Superior temporal gyrus (tissue), 1 donor: ENCODE results near the gene RAD23B.

Experiments
- DNase-seq: peaks from one replicate; pipeline ENCODE4 v3.0.0-alpha.2; 2016; ENCODE audit errors: extremely low spot score

Gene RAD23B

GRCh38 chr9:107334103-107334776 lies 51.2 kb downstream of the RAD23B start:
- no peak for DNase-seq

GRCh38 chr9:107335331-107335730 lies 52.3 kb downstream of the RAD23B start:
- no peak for DNase-seq

DNA sequence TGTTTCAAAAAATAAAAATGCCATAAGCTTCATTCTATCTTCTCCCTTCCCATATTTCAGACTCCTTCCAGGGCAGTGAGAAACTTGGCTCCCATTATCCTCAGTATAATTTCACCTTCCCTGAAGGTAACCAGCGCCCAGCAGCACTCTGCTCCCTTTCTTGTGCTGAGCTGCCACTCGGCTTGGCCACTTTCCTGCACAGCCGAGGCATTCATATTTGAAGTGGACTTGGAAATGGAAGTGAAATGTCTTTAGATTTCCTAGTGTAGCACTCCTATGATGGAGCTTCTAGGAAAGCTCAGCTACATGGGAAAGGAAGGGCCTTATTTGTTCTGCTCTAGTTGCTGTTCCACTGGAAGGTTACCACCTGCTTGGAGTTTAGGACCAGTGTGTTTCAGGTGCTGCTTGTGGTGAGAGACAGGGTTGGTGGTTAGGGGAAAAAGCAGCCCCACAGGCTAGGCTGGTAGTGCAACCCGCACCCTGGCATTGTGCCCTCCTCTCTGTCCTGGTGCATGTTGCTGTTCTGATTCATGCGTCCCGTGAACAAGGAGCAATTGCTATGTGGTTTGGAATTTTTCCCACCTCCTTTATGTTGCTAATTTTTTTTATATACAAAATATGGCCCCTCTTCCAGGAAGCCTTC lies 53.8 kb downstream of the RAD23B start:
- no peak for DNase-seq

GRCh38 chr9:107337676-107338590 lies 54.9 kb downstream of the RAD23B start:
- DNase-seq: peak; percentile 38

- DNase-seq: no peak
Observed at GRCh38 chr9:107338911-107339659, 56.0 kb downstream of the RAD23B start.

DNA sequence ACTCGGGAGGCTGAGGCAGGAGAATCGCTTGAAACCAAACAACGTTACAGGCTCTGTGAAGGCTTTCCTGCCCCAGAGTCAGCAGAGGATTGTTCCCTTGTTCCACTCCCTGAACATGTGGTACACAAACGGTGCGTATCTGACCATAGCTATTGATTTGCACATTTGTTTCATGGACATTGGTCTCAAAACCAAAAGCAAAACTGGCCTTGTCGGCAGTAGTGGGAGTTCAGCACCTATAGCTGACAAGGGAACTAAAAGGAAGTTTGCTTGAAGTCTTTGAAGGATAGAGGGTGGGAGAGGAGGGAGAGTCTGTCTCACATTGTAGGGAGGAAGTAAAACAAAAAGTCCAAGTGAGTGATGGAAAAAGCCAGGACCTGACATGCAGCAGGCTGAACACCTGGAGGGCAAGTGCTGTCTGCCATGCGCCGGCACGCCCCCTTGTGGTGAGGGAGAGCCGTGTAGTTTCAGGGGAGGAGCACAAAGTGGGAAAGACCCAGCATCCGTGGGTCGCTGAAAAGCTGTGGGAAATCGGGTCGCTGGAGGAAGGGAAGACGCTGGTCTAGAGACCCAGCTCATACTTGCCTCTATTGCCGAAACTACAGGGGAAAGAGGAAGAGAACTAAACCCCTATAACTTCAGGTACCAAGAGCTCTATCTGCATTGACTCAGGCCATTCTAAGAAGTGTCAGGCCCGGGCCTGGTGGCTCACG lies 58.0 kb downstream of the RAD23B start:
- peak; percentile 67 for DNase-seq

DNA sequence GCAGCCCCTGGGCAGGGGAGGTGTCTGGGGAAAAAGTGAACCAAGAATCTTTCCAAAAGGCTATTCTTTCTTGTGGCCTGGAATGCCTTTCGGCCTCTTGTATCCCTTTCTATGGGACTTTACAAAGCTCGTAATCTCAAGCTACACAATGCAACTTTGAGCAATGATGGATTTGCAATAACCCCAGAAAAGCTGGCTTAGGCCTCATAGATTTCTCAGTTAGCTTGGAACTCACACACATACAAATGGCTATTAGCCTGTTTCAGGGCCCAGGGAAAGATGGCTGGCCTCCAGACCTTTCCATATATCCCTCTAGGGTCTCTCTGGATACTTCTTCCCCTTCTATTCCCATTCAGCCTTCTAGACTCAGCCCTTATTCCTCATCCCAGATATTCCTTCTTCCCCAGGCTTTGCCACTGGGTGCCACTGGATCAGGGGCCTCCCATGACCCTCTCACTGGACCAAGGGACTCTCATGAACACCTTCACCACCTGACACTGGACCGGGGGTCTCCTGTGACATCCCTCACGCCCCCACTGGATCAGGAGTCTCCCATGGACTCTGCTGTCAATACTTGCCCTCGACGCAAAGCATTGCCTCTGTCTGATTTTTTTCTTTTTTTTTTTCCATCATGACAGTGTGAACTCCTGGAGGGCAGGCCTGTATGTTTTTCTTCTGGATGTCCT lies 59.5 kb downstream of the RAD23B start:
- DNase-seq: no peak

- no peak for DNase-seq
Observed at GRCh38 chr9:107345327-107345726, 62.2 kb downstream of the RAD23B start.

DNA sequence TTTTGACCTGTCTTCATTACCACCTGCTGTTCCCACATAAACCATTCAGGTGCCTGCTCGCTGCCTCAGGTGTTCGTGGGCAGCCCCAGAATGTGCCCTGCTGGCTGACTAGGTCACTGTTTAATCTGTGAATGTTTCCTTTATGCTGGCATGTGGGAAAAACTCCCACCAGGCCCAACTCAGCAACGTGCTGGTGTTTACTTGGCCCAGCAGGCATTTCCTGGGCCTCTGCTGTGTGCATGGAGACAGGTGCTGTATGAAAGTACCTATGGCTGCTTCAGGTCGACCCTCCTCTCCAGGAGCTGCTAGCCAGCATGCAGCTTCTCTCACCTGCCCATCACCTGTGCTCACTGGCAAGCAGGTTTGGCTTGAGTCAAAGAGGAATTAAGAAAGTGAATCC lies 65.8 kb downstream of the RAD23B start:
- DNase-seq: no peak

DNA sequence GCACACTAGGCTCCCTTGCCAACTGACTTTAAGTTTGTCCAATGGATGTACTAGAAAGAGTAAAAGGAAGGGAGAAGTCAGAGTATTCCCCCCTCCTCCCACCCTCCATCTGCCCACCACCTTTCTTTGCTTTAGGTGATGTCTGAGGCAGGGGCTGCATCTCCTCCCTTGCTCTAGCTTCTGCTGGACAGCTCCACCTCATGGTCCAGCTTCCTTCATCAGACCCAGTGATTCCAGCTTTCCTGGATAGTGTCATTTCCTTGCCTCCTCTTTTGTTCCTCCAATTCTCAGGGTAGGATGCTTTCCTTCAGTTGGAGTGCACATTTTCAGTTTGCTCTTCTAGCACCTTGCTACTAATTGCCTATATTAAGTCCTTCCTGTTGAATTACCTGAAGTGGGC lies 67.4 kb downstream of the RAD23B start:
- no peak for DNase-seq

GRCh38 chr9:107351382-107352045 lies 68.4 kb downstream of the RAD23B start:
- no peak for DNase-seq

GRCh38 chr9:107355394-107355793 lies 72.3 kb downstream of the RAD23B start:
- DNase-seq: no peak

DNA sequence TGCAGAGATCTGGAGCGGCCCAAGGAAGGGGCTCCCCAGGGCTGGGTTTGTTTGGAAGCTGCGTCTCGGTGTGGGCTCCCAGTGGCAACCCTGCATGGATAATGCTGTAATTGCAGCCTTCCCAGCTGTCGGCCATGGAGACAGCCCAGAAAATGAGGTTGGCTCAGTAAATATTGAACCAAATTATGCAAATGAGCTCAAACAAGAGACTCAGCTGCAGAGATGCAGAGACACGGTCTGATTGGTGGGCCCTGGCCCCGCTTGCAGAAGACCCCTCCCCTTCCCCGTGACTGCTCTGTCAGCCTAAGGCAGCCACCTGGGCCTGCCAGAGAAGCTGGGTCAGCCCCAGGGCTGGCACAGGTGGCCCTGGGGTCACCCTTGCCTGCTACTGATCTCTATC lies 75.9 kb downstream of the RAD23B start:
- no peak for DNase-seq

- DNase-seq: no peak
Observed at GRCh38 chr9:107360098-107360497, 77.0 kb downstream of the RAD23B start.

GRCh38 chr9:107361816-107362215 lies 78.7 kb downstream of the RAD23B start:
- DNase-seq: no peak

DNA sequence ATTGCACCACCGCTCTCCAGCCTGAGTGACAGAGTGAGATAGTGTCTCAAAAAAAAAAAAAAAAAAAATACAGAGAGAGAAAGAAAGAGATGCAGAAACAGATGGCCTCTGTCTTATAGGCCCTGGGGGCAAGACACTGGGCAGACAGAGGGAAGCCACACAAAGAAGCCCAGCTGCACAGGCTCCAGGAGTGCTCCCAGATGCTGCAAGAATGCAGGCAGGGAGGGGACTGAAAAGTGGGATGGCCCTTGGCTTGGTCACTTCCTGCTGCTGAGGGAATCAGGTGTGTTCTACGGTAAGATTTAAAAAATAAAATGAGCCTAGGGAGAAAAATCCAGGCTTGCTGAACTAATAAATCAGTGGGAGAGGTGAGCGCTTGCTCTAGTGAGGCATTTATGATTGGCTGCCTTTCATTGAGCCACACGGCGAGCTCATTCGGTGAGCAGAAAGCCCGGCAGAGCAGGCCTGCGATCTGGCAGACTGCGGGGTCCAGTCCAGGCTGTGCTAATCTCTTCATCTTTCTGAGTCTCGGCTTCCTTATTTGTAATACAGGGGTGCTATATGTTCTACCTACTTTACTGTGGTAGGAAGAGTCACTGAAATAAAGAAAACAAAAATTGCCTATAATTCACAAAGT lies 80.6 kb downstream of the RAD23B start:
- DNase-seq: no peak

DNA sequence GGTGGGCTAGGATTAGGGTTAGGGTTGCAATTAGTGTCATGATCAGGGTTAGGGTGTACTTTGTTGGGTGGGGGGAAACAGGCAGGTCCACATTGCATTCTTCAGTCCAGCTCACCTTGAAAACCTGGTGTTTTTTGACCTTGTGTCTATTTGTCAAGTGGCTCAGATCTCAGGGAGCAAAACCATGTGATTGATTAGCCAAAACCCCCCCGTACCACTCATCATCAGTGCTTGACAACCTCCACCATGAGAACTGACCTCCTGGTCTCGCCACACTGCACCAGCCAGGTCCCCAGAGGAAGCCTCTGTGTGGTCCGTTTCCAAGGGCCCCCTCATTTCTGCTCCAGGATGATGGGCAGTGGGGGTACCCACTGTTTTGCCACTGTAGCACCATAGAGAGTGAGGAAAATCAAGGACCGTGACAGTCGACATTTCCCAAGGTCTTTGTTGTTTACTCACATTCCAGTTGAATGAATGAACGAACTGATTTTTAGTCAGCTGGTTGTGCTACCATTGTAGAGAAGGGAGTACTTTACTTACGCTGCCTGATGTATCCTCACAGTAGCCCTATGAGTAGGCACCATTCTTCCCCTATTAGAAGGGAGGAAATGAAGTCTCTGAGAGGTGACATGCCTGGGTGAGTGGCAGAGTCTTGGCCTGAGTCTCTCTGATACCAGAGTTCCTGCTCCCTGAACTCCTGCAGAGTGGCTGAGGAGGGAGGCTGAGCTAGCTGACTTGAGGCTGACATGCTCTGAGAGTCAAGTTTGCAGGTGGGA lies 84.8 kb downstream of the RAD23B start:
- DNase-seq: no peak

DNA sequence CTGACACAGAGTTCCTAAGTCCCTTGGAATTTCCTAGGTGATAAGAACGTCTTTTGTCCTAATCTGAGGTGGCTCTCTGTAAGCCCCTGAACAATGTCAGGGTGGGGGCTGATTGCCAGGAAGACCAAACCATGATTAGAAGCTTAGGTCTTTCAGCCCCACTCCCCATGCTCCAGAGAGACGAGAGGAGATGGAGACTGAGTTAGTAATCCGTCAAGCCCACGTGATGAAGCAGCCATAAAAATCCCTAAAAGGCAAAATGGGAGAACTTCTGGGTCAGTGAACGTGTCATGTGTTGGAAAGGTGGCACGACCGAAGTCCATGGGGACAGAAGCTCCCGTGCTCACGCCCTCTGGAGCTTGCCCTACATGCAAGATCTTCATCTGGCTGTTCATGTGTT lies 85.6 kb downstream of the RAD23B start:
- no peak for DNase-seq

- no peak for DNase-seq
Observed at GRCh38 chr9:107373809-107374208, 90.7 kb downstream of the RAD23B start.
